Measurements from ENCODE around the gene MEA1.

DNA sequence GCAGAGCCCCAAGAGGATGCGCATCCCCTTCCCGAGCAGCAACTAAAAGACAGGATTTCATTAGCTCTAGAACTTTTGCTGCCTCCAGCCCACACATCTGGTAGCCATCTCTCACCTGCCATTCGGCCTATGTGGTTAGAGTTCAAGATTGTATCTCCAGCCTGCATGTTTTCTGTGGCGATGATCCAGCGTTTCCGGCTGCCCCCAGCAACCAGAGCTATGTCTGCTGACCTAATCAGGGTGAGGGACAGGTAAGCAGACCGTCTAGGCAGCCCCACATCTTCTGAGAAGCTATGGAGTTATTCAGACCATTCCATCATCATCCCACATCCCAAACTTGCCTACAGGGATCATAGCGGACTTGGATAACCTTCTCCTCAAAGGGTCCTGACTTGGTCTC, 42.2 kb upstream of the MEA1 start:
- TF ChIP-seq EZH2phosphoT487 (IDR thresholded peaks at IDR 0.05): no peak
- TF ChIP-seq, protein P1, sequence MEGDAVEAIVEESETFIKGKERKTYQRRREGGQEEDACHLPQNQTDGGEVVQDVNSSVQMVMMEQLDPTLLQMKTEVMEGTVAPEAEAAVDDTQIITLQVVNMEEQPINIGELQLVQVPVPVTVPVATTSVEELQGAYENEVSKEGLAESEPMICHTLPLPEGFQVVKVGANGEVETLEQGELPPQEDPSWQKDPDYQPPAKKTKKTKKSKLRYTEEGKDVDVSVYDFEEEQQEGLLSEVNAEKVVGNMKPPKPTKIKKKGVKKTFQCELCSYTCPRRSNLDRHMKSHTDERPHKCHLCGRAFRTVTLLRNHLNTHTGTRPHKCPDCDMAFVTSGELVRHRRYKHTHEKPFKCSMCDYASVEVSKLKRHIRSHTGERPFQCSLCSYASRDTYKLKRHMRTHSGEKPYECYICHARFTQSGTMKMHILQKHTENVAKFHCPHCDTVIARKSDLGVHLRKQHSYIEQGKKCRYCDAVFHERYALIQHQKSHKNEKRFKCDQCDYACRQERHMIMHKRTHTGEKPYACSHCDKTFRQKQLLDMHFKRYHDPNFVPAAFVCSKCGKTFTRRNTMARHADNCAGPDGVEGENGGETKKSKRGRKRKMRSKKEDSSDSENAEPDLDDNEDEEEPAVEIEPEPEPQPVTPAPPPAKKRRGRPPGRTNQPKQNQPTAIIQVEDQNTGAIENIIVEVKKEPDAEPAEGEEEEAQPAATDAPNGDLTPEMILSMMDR (IDR thresholded peaks at IDR 0.05): no peak
